Peyer's patch (tissue), 4 donors: ENCODE data around the gene KCNMA1. TPM values are rescaled to one million over a fixed set of nuclear protein-coding genes. Genes with fewer than 3 reads are reported as not detected.
A peak's percentile ranks its signal among the peaks of the same experiment; 100 is the strongest.
"Not testable (repeated sequence)": the region's sequence is repeated elsewhere in the genome, so short reads cannot be mapped to it uniquely, and the experiment has no call there.

Experiments
- DNase-seq, 3 donors: peaks; one replicate each; pipeline ENCODE4 v3.0.0-alpha.2; 2017 to 2019
- H3K27ac ChIP-seq, 4 donors: fragments of 200-600 bp; sonication (generic); one replicate each; pipeline ENCODE4 v1.5.1; 2016 to 2019
- H3K27me3 ChIP-seq, 2 donors: fragments of 200-600 bp; sonication (generic); one replicate each; pipeline ENCODE4 v1.5.1; 2019
- H3K36me3 ChIP-seq, 3 donors: fragments of 200-600 bp; sonication (generic); one replicate each; pipeline ENCODE4 v1.5.1; 2016 to 2019
- H3K4me1 ChIP-seq, 4 donors: fragments of 200-600 bp; sonication (generic); one replicate each; pipeline ENCODE4 v1.5.1; 2016 to 2019
- H3K4me3 ChIP-seq, 4 donors: fragments of 200-600 bp; sonication (generic); 1 replicate in 3 of 4; 2 replicates in 1 of 4; pipeline ENCODE4 v1.5.1; 2016 to 2019; ENCODE audit warnings: mild to moderate bottlenecking in 1 of 4
- H3K9me3 ChIP-seq, 4 donors: fragments of 200-600 bp; sonication (generic); one replicate each; pipeline ENCODE4 v1.5.1; 2016 to 2019; ENCODE audit warnings: mild to moderate bottlenecking in 1 of 4
- CTCF ChIP-seq, 6 experiments: fragments of 450-650 bp in 4 of 6; fragments of 200-600 bp in 2 of 6; sonication (generic) in 1 of 6; IDR thresholded peaks; one replicate each; pipeline ENCODE4 v1.5.1; 2017 to 2019; ENCODE audit warnings: antibody characterized with exemption in 6 of 6, mild to moderate bottlenecking in 3 of 6, moderate library complexity in 1 of 6
- POLR2A ChIP-seq, 2 donors: fragments of 450-650 bp; IDR thresholded peaks; one replicate each; pipeline ENCODE4 v1.5.1; 2017; ENCODE audit warnings: antibody characterized with exemption in 2 of 2, mild to moderate bottlenecking in 2 of 2, moderate library complexity in 2 of 2
- total RNA-seq, 4 donors: library from RNA; depleted of rRNA; stranded (reverse); fragments of >200 nt; gene quantifications; one replicate each; pipeline ENCODE4 v1.1.0, GENCODE V29; 2016

Gene KCNMA1
- total RNA-seq, 4 donors from 2014 or later, result 17.8 to 29.1 (median 23.9) TPM

- H3K27ac ChIP-seq, result no peak overlapping the region
- H3K9me3 ChIP-seq, result no peaks in the 10 kb centered on the region
- no peaks in the 10 kb centered on the region for H3K36me3 ChIP-seq
- no peaks in the 10 kb centered on the region for H3K27me3 ChIP-seq
- DNase-seq, result no peak
- H3K4me1 ChIP-seq, result no peaks in the 10 kb centered on the region
- H3K4me3 ChIP-seq, result no peak overlapping the region
- no peak for TF ChIP-seq CTCF (IDR thresholded peaks at IDR 0.05)
Measured at GRCh38 chr10:77575271-77576006, 62.2 kb downstream of the KCNMA1 start.

GRCh38 chr10:77574438-77574837, 63.2 kb downstream of the KCNMA1 start:
- H3K4me1 ChIP-seq, result no peaks in the 10 kb centered on the region
- no peaks in the 10 kb centered on the region for H3K36me3 ChIP-seq
- no peaks in the 10 kb centered on the region for H3K9me3 ChIP-seq
- no peak for TF ChIP-seq POLR2A (IDR thresholded peaks at IDR 0.05)
- TF ChIP-seq CTCF (IDR thresholded peaks at IDR 0.05), result peak in 1 of 6 experiments; percentile 4
- no peak overlapping the region for H3K27ac ChIP-seq
- H3K27me3 ChIP-seq, result no peaks in the 10 kb centered on the region
- DNase-seq, result no peak
- H3K4me3 ChIP-seq, result no peak overlapping the region

GRCh38 chr10:77572520-77572919, 65.1 kb downstream of the KCNMA1 start:
- H3K36me3 ChIP-seq, H3K27me3 ChIP-seq, H3K9me3 ChIP-seq, H3K4me3 ChIP-seq, DNase-seq, H3K27ac ChIP-seq, H3K4me1 ChIP-seq: not testable (repeated sequence)

DNA sequence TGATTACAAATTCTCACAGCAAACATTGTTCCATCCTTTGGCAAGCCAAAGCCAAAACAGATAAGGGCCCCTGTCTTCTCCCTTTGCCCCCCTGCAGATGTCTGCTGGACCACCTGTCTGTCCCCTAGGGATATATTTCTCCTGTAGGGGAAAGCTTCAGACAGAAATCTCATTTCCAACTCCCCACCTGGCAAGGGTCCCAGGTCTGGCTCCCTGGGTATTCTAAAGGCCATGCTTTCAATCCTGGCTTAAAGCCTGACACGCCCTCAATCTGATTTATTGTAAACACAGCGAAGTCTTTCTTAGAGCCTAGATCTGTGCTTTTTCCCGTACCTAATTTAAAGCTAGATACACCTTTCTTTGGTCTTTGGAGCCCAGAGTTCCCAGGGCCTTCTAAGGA, 66.1 kb downstream of the KCNMA1 start:
- Histone ChIP-seq H3K4me3 (no peak overlapping the region), H3K27ac (peak overlapping the region in 1 of 4 donors; percentile 22), H3K27me3 (no peaks in the 10 kb centered on the region), H3K36me3 (no peaks in the 10 kb centered on the region), H3K9me3 (no peaks in the 10 kb centered on the region), H3K4me1 (no peaks in the 10 kb centered on the region)
- no peak for DNase-seq
- no peak for TF ChIP-seq CTCF (IDR thresholded peaks at IDR 0.05)
- TF ChIP-seq POLR2A (IDR thresholded peaks at IDR 0.05), result no peak

DNA sequence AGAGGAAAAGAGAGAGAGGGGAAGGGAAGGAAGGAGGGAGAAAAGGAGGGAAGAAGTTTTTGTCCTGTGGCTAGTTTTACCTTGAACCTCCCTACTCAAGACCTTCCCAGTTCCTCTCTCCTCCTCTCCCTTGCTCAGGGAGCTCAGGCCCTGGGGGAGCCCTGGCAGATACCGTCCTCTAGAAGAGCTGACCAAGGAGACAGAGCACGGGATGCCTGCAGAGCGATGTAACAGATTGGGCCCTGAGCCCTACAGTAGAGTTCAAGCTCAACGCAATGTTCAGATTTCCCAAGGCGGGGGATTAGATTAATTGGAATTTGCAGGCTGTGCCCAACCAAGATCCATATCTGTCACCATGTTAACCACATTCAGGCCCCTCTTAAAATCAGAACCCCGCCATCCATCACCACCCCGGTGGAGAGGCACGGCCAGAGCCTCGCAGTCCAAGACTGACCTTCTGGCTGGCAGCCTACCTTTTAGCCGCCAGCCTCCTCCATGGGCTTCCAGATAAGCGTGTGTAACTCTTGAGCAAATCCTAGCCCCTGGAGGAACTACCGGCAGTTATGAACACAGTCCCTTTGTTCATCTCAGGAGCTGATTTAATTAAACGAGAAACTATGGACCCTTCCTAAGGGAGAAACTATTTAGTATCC, 70.6 kb downstream of the KCNMA1 start:
- DNase-seq, result no peak
- H3K27ac ChIP-seq, result no peak overlapping the region
- peaks cover 0 to 30% (median 0%) of the 10 kb centered on the region in 4 donors for H3K4me1 ChIP-seq
- H3K9me3 ChIP-seq, result no peaks in the 10 kb centered on the region
- H3K36me3 ChIP-seq, result no peaks in the 10 kb centered on the region
- H3K27me3 ChIP-seq, result no peaks in the 10 kb centered on the region
- H3K4me3 ChIP-seq, result no peak overlapping the region
- TF ChIP-seq POLR2A (IDR thresholded peaks at IDR 0.05), result no peak
- TF ChIP-seq CTCF (IDR thresholded peaks at IDR 0.05), result no peak

- peaks cover 0 to 30% (median 0%) of the 10 kb centered on the region in 4 donors for H3K4me1 ChIP-seq
Measured at GRCh38 chr10:77566236-77566635, 71.4 kb downstream of the KCNMA1 start.

More at GRCh38 chr10:77566236-77566635, 71.4 kb downstream of the KCNMA1 start:
- no peak overlapping the region for H3K27ac ChIP-seq
- H3K27me3 ChIP-seq, result no peaks in the 10 kb centered on the region
- no peak overlapping the region for H3K4me3 ChIP-seq
- H3K36me3 ChIP-seq, result no peaks in the 10 kb centered on the region
- DNase-seq, result no peak
- TF ChIP-seq POLR2A (IDR thresholded peaks at IDR 0.05), result no peak
- TF ChIP-seq CTCF (IDR thresholded peaks at IDR 0.05), result no peak
- no peaks in the 10 kb centered on the region for H3K9me3 ChIP-seq
